Measurements from ENCODE around the gene PLIN4.
A peak's percentile ranks its signal among the peaks of the same experiment; 100 is the strongest.

Gene PLIN4

GRCh38 chr19:4523306-4524110, 5.2 kb upstream of the PLIN4 start:
- no peak for DNase-seq

- DNase-seq: no peak
Observed at GRCh38 chr19:4522291-4523002, 4.2 kb upstream of the PLIN4 start.

- no peak for DNase-seq
Observed at GRCh38 chr19:4521888-4522242, 3.6 kb upstream of the PLIN4 start.

- no peak for DNase-seq
Observed at GRCh38 chr19:4521170-4521887, 3.0 kb upstream of the PLIN4 start.

GRCh38 chr19:4519521-4520277, 1.4 kb upstream of the PLIN4 start:
- no peak for DNase-seq

- no peak for DNase-seq
Observed at GRCh38 chr19:4519172-4519496, 848 bp upstream of the PLIN4 start.

GRCh38 chr19:4517451-4518057, 732 bp downstream of the PLIN4 start:
- DNase-seq: no peak

- DNase-seq: no peak
Observed at GRCh38 chr19:4516939-4517300, 1.4 kb downstream of the PLIN4 start.

- DNase-seq: no peak
Observed at GRCh38 chr19:4516199-4516938, 1.9 kb downstream of the PLIN4 start.

- DNase-seq: no peak
Observed at GRCh38 chr19:4515732-4516131, 2.6 kb downstream of the PLIN4 start.

- DNase-seq: no peak
Observed at GRCh38 chr19:4513248-4513647, 5.0 kb downstream of the PLIN4 start.

GRCh38 chr19:4512070-4512469, 6.2 kb downstream of the PLIN4 start:
- no peak for DNase-seq

GRCh38 chr19:4511300-4512054, 6.8 kb downstream of the PLIN4 start:
- DNase-seq: no peak

GRCh38 chr19:4510435-4511255, 7.6 kb downstream of the PLIN4 start:
- DNase-seq: no peak

- DNase-seq: no peak
Observed at GRCh38 chr19:4508698-4509097, 9.6 kb downstream of the PLIN4 start.

GRCh38 chr19:4507804-4508203, 10.5 kb downstream of the PLIN4 start:
- no peak for DNase-seq

- no peak for DNase-seq
Observed at GRCh38 chr19:4507150-4507452, 11.2 kb downstream of the PLIN4 start.

GRCh38 chr19:4506449-4507149, 11.7 kb downstream of the PLIN4 start:
- peak; percentile 87 for DNase-seq

GRCh38 chr19:4505570-4506448, 12.5 kb downstream of the PLIN4 start:
- no peak for DNase-seq

Data from MV-4-11 (cell line).